Measurements from ENCODE around the gene POU1F1.
A peak's percentile ranks its signal among the peaks of the same experiment; 100 is the strongest.
"Not testable (repeated sequence)": the region's sequence is repeated elsewhere in the genome, so short reads cannot be mapped to it uniquely, and the experiment has no call there.

POU1F1 gene

GRCh38 chr3:87276484-87276883, at the start of gene POU1F1:
Gene POU1F1 (minus strand): TSS chr3:87276584. CDS start chr3:87276462, 122 bp downstream.
- DNase-seq, result no peak

- DNase-seq, result no peak
These were observed 48.2 kb upstream of the POU1F1 start for GRCh38 chr3:87324609-87325008.

- no peak for DNase-seq
These were observed 44.6 kb upstream of the POU1F1 start for GRCh38 chr3:87320756-87321626.

GRCh38 chr3:87318617-87319021, 42.2 kb upstream of the POU1F1 start:
- no peak for DNase-seq

GRCh38 chr3:87317779-87318178, 41.4 kb upstream of the POU1F1 start:
- DNase-seq, result no peak

GRCh38 chr3:87313641-87314040, 37.3 kb upstream of the POU1F1 start:
- DNase-seq, result no peak

GRCh38 chr3:87311309-87311708, 34.9 kb upstream of the POU1F1 start:
- DNase-seq, result peak; percentile 14

GRCh38 chr3:87309601-87310000, 33.2 kb upstream of the POU1F1 start:
- DNase-seq, result no peak

GRCh38 chr3:87307805-87308204, 31.4 kb upstream of the POU1F1 start:
- DNase-seq, result no peak

- DNase-seq, result no peak
These were observed 29.1 kb upstream of the POU1F1 start for GRCh38 chr3:87305517-87305916.

GRCh38 chr3:87305031-87305430, 28.6 kb upstream of the POU1F1 start:
- DNase-seq, result not testable (repeated sequence)

- peak; percentile 46 for DNase-seq
These were observed 21.8 kb upstream of the POU1F1 start for GRCh38 chr3:87298111-87298718.

GRCh38 chr3:87288446-87288845, 12.1 kb upstream of the POU1F1 start:
- DNase-seq, result no peak

GRCh38 chr3:87287011-87287410, 10.6 kb upstream of the POU1F1 start:
- peak; percentile 13 for DNase-seq

- no peak for DNase-seq
These were observed 3.6 kb downstream of the POU1F1 start for GRCh38 chr3:87272718-87273341.

- no peak for DNase-seq
These were observed 5.3 kb downstream of the POU1F1 start for GRCh38 chr3:87270908-87271700.

GRCh38 chr3:87269723-87270122, 6.7 kb downstream of the POU1F1 start:
- DNase-seq, result no peak

GRCh38 chr3:87268646-87269211, 7.7 kb downstream of the POU1F1 start:
- peak; percentile 7 for DNase-seq

GRCh38 chr3:87267953-87268645, 8.3 kb downstream of the POU1F1 start:
- no peak for DNase-seq

- DNase-seq, result no peak
These were observed 14.5 kb downstream of the POU1F1 start for GRCh38 chr3:87261925-87262324.

- DNase-seq, result peak; percentile 50
These were observed 16.1 kb downstream of the POU1F1 start for GRCh38 chr3:87260270-87260669.

- DNase-seq, result no peak
These were observed 26.4 kb downstream of the POU1F1 start for GRCh38 chr3:87250009-87250408.
